T-cell (primary cell): Measurements from ENCODE around the gene CDC37L1. TPM values are rescaled to one million over a fixed set of nuclear protein-coding genes. Genes with fewer than 3 reads are reported as not detected.

Experiments
- ATAC-seq, 4 experiments: fragments of 200-7000 bp in 3 of 4; fragments of 150-1000 bp in 1 of 4; cut with Tn5 transposase; replicated peaks in 1 of 4; 1 replicate in 3 of 4; 2 replicates in 1 of 4; pipeline ENCODE4 v1.10.0; 2021; ENCODE audit warnings: moderate library complexity in 3 of 4, mild to moderate bottlenecking in 2 of 4, moderate number of reproducible peaks in 1 of 4
- CTCF ChIA-PET, 2 donors: fragments of 300-600 bp; sonication (Branson Sonifier 250); formaldehyde crosslinking; loops; one replicate each; lab custom pipeline; 2022; ENCODE audit warnings: antibody characterized with exemption in 2 of 2; lab: Charles Lee
- POLR2A ChIA-PET, 2 donors: fragments of 300-600 bp; sonication (Branson Sonifier 250); formaldehyde crosslinking; loops; one replicate each; lab custom pipeline; 2022; ENCODE audit warnings: antibody characterized with exemption in 2 of 2; lab: Charles Lee
- DNase-seq, 35 experiments: peaks; one replicate each; pipeline versions ENCODE4 v3.0.0 to v3.0.0-alpha.2; 2013 to 2023
- H3K27ac ChIP-seq: one replicate; pipeline ENCODE4 v1.5.1; 2013; ENCODE audit warnings: low read length
- H3K27me3 ChIP-seq, 2 experiments: replicated peaks in 1 of 2; 1 replicate in 1 of 2; 2 replicates in 1 of 2; pipeline versions ENCODE4 v1.6.1 to v1.7.0; 2013; ENCODE audit warnings: low read length in 1 of 2, mixed read lengths in 1 of 2; ENCODE audit not compliant: control insufficient read depth in 2 of 2, insufficient read depth in 2 of 2; ENCODE audit errors: extremely low read depth in 1 of 2
- H3K36me3 ChIP-seq, 2 donors: 1 replicate in 1 of 2; 2 replicates in 1 of 2; pipeline versions ENCODE4 v1.6.1 to v1.7.0; 2013; ENCODE audit warnings: low read length in 1 of 2; ENCODE audit not compliant: control insufficient read depth in 2 of 2, insufficient read depth in 1 of 2; ENCODE audit errors: extremely low read depth in 1 of 2
- H3K4me1 ChIP-seq, 2 experiments: 1 replicate in 1 of 2; 2 replicates in 1 of 2; pipeline versions ENCODE4 v1.6.1 to v1.7.0; 2013; ENCODE audit warnings: low read length in 2 of 2, mixed read lengths in 1 of 2; ENCODE audit not compliant: insufficient read depth in 2 of 2, control insufficient read depth in 1 of 2; ENCODE audit errors: extremely low read depth in 1 of 2
- H3K4me3 ChIP-seq, 2 donors: 1 replicate in 1 of 2; 2 replicates in 1 of 2; pipeline versions ENCODE4 v1.5.1 to v1.7.0; 2013; ENCODE audit warnings: mild to moderate bottlenecking in 2 of 2, low read length in 1 of 2, moderate library complexity in 1 of 2; ENCODE audit not compliant: control insufficient read depth in 1 of 2; ENCODE audit errors: extremely low read depth in 1 of 2
- H3K9me3 ChIP-seq: 2 replicates; pipeline ENCODE4 v1.7.0; 2013
- H3K27ac Mint-ChIP-seq, 2 donors: one replicate each; pipeline ENCODE4 v1.8.0; 2020 to 2021; ENCODE audit warnings: mild to moderate bottlenecking in 2 of 2, mixed read lengths in 2 of 2
- H3K27me3 Mint-ChIP-seq, 2 donors: one replicate each; pipeline ENCODE4 v1.8.0; 2021 to 2022; ENCODE audit warnings: mixed read lengths in 2 of 2
- H3K36me3 Mint-ChIP-seq: one replicate; pipeline ENCODE4 v1.8.0; 2021; ENCODE audit warnings: mixed read lengths
- H3K4me1 Mint-ChIP-seq, 3 donors: one replicate each; pipeline ENCODE4 v1.8.0; 2020 to 2022; ENCODE audit warnings: mixed read lengths in 3 of 3, mild to moderate bottlenecking in 1 of 3
- H3K4me3 Mint-ChIP-seq, 3 donors: one replicate each; pipeline ENCODE4 v1.8.0; 2020 to 2022; ENCODE audit warnings: mild to moderate bottlenecking in 3 of 3, mixed read lengths in 3 of 3, moderate library complexity in 3 of 3
- H3K9me3 Mint-ChIP-seq, 3 donors: one replicate each; pipeline ENCODE4 v1.8.0; 2020 to 2022; ENCODE audit warnings: mixed read lengths in 3 of 3
- WGBS: methylation state at CpG from one replicate; pipeline ENCODE4 v1.1.5; 2013; ENCODE audit warnings: missing lambda C conversion rate; ENCODE audit not compliant: insufficient coverage; 5-methylcytosine and 5-hydroxymethylcytosine counted together
- total RNA-seq, 35 experiments: library from RNA in 6 of 35; stranded (reverse) in 6 of 35; fragments of 120-200 nt in 1 of 35; gene quantifications; one replicate each; pipeline versions ENCODE4 v1.2.1 to v1.2.4 and lab custom pipeline; 2013 to 2026

CDC37L1 gene
- total RNA-seq, 5 donors from 2014 or later (not counting 1 experiment from before 2014, with no cell fraction given) = 20.6 to 26.8 (median 23.7) TPM

GRCh38 chr9:4718911-4719310, 39.5 kb downstream of the CDC37L1 start:
- Mint-ChIP-seq H3K36me3 (peaks cover 43% of the 10 kb centered on the region), H3K4me3 (no peak overlapping the region), H3K27ac (no peak overlapping the region), H3K9me3 (no peaks in the 10 kb centered on the region), H3K27me3 (no peaks in the 10 kb centered on the region), H3K4me1 (no peaks in the 10 kb centered on the region)
- no peak for ATAC-seq
- Histone ChIP-seq H3K4me3 (no peak overlapping the region), H3K9me3 (no peaks in the 10 kb centered on the region), H3K36me3 (peaks cover under 1 to 60% of the 10 kb centered on the region in 2 donors), H3K4me1 (no peaks in the 10 kb centered on the region), H3K27ac (no peak overlapping the region), H3K27me3 (no peaks in the 10 kb centered on the region)
- no peak for DNase-seq
- 100% methylated on average over 5 of the region's 6 CpGs for WGBS
- ChIA-PET POLR2A (no interaction called here), CTCF (interaction anchor here (0.6 to 1.0 kb wide), 2 partner anchors 22 to 1183 kb away, joined by 3 to 4 read pairs; partner anchors contain the start of gene AK3 (in 1 of the 2))

GRCh38 chr9:4721736-4722135, 42.4 kb downstream of the CDC37L1 start:
- POLR2A ChIA-PET = interaction anchor here in 1 of 2 donors (0.6 kb wide), 1 partner anchor 19 kb away, joined by 3 read pairs; no protein-coding TSS in a partner anchor
- H3K27me3 Mint-ChIP-seq = no peaks in the 10 kb centered on the region
- H3K36me3 Mint-ChIP-seq = peaks cover 47% of the 10 kb centered on the region

GRCh38 chr9:4725706-4726442, 46.5 kb downstream of the CDC37L1 start:
- ATAC-seq = peak in 2 of 4 experiments; percentile 27 to 59
- Histone ChIP-seq H3K4me1 (peaks cover 0 to 4% of the 10 kb centered on the region in 2 experiments), H3K27ac (no peak overlapping the region), H3K9me3 (no peaks in the 10 kb centered on the region), H3K27me3 (no peaks in the 10 kb centered on the region), H3K36me3 (peaks cover 3 to 8% of the 10 kb centered on the region in 2 donors), H3K4me3 (no peak overlapping the region)
- no peaks in the 10 kb centered on the region for H3K9me3 Mint-ChIP-seq
- H3K36me3 Mint-ChIP-seq = peaks cover 34% of the 10 kb centered on the region
- H3K27ac Mint-ChIP-seq = no peak overlapping the region
- 92% methylated on average over 2 of the region's 7 CpGs for WGBS
- ChIA-PET POLR2A (no interaction called here), CTCF (no interaction called here)
- H3K4me3 Mint-ChIP-seq = no peak overlapping the region
- H3K27me3 Mint-ChIP-seq = no peaks in the 10 kb centered on the region
- DNase-seq = no peak
- H3K4me1 Mint-ChIP-seq = peaks cover 22 to 30% (median 29%) of the 10 kb centered on the region in 3 donors

More at GRCh38 chr9:4721736-4722135, 42.4 kb downstream of the CDC37L1 start:
- peak overlapping the region in 1 of 2 donors; percentile 31 for H3K27ac Mint-ChIP-seq
- WGBS = no CpG with 5 or more reads among the region's 4 CpGs
- H3K4me1 Mint-ChIP-seq = peaks cover 11 to 16% (median 15%) of the 10 kb centered on the region in 3 donors
- Histone ChIP-seq H3K36me3 (peaks cover 3 to 39% of the 10 kb centered on the region in 2 donors), H3K9me3 (no peaks in the 10 kb centered on the region), H3K4me1 (no peaks in the 10 kb centered on the region), H3K27ac (no peak overlapping the region), H3K27me3 (no peaks in the 10 kb centered on the region), H3K4me3 (no peak overlapping the region)
- CTCF ChIA-PET = interaction anchor here in 1 of 2 donors (0.7 kb wide), 1 partner anchor 17 kb away, joined by 5 read pairs; no protein-coding TSS in a partner anchor
- ATAC-seq (no peak), DNase-seq (no peak)
- H3K9me3 Mint-ChIP-seq = no peaks in the 10 kb centered on the region
- H3K4me3 Mint-ChIP-seq = no peak overlapping the region

GRCh38 chr9:4727593-4727992, 48.2 kb downstream of the CDC37L1 start:
- H3K9me3 ChIP-seq = no peaks in the 10 kb centered on the region
- H3K9me3 Mint-ChIP-seq = no peaks in the 10 kb centered on the region
- H3K36me3 Mint-ChIP-seq = peaks cover 26% of the 10 kb centered on the region
- no peak overlapping the region for H3K27ac Mint-ChIP-seq
- CTCF ChIA-PET = no interaction called here
- POLR2A ChIA-PET = no interaction called here
- H3K27me3 ChIP-seq = no peaks in the 10 kb centered on the region
- DNase-seq = no peak
- no peaks in the 10 kb centered on the region for H3K27me3 Mint-ChIP-seq
- H3K4me1 Mint-ChIP-seq = peaks cover 35 to 41% (median 39%) of the 10 kb centered on the region in 3 donors
- ATAC-seq = no peak
- no peak overlapping the region for H3K4me3 Mint-ChIP-seq
- H3K4me1 ChIP-seq = peaks cover 0 to 4% of the 10 kb centered on the region in 2 experiments
- no peak overlapping the region for H3K27ac ChIP-seq
- H3K4me3 ChIP-seq = no peak overlapping the region
- H3K36me3 ChIP-seq = peaks cover 0 to 3% of the 10 kb centered on the region in 2 donors
- WGBS = no CpG with 5 or more reads among the region's 1 CpG

GRCh38 chr9:4732890-4733289, 53.5 kb downstream of the CDC37L1 start:
- no peaks in the 10 kb centered on the region for H3K27me3 Mint-ChIP-seq

GRCh38 chr9:4734150-4734549, 54.8 kb downstream of the CDC37L1 start:
- no peaks in the 10 kb centered on the region for H3K27me3 ChIP-seq
- CTCF ChIA-PET = interaction anchor here (0.8 to 1.1 kb wide), 2 partner anchors 16 to 447 kb away, joined by 3 read pairs; no protein-coding TSS in a partner anchor
- no peak overlapping the region for H3K4me3 ChIP-seq
- H3K4me1 ChIP-seq = peaks cover 0 to 21% of the 10 kb centered on the region in 2 experiments
- POLR2A ChIA-PET = interaction anchor here (0.6 to 0.9 kb wide), 2 partner anchors 59 to 939 kb away, joined by 3 to 6 read pairs; no protein-coding TSS in a partner anchor
- H3K9me3 ChIP-seq = no peaks in the 10 kb centered on the region
- Mint-ChIP-seq H3K27me3 (no peaks in the 10 kb centered on the region), H3K4me1 (peaks cover 43 to 60% (median 50%) of the 10 kb centered on the region in 3 donors), H3K36me3 (peaks cover 3% of the 10 kb centered on the region), H3K9me3 (no peaks in the 10 kb centered on the region), H3K4me3 (no peak overlapping the region), H3K27ac (no peak overlapping the region)
- DNase-seq (no peak), ATAC-seq (no peak)
- WGBS = no CpG with 5 or more reads among the region's 2 CpGs
- H3K36me3 ChIP-seq = peaks cover 0 to 3% of the 10 kb centered on the region in 2 donors
- H3K27ac ChIP-seq = no peak overlapping the region

More at GRCh38 chr9:4732890-4733289, 53.5 kb downstream of the CDC37L1 start:
- ChIA-PET POLR2A (no interaction called here), CTCF (interaction anchor here (0.7 to 1.1 kb wide), 3 partner anchors 17 to 430 kb away, joined by 3 read pairs; no protein-coding TSS in a partner anchor)
- no peaks in the 10 kb centered on the region for H3K9me3 Mint-ChIP-seq
- peaks cover 3% of the 10 kb centered on the region for H3K36me3 Mint-ChIP-seq
- Histone ChIP-seq H3K36me3 (peaks cover 0 to 3% of the 10 kb centered on the region in 2 donors), H3K27ac (no peak overlapping the region), H3K4me1 (peaks cover 0 to 17% of the 10 kb centered on the region in 2 experiments), H3K27me3 (no peaks in the 10 kb centered on the region), H3K4me3 (no peak overlapping the region), H3K9me3 (no peaks in the 10 kb centered on the region)
- DNase-seq (no peak), ATAC-seq (no peak)
- no peak overlapping the region for H3K4me3 Mint-ChIP-seq
- peaks cover 36 to 50% (median 41%) of the 10 kb centered on the region in 3 donors for H3K4me1 Mint-ChIP-seq
- no peak overlapping the region for H3K27ac Mint-ChIP-seq
- no CpG with 5 or more reads among the region's 1 CpG for WGBS
